Measurements from ENCODE around the gene DKK2.

DNA sequence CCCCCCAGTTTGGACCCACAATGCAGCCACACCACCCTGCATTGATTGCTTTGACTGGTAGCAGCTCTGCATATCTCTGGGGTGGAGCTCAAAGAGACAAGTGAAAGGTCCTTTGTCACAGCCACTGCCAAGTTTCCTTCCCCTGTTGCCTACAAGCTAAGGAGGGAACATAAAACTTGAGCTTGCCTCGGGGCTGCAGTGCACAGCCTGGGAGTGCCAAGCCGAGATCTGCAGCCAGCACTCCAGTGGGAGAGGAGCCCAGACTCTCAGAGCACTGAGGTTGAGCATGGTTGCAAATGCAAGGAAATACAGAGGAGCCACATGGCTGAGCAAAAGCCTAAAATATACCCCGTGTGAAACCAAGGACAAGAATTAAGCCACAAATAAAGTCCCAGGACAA, 142.2 kb downstream of the DKK2 start:
- TF ChIP-seq POLR2AphosphoS5 (IDR thresholded peaks at IDR 0.05; ENCODE audit: low read depth) (no peak), SPI1 (IDR thresholded peaks at IDR 0.05; ENCODE audit: borderline replicate concordance, low read depth) (no peak)
- TF ChIP-seq, protein P1, sequence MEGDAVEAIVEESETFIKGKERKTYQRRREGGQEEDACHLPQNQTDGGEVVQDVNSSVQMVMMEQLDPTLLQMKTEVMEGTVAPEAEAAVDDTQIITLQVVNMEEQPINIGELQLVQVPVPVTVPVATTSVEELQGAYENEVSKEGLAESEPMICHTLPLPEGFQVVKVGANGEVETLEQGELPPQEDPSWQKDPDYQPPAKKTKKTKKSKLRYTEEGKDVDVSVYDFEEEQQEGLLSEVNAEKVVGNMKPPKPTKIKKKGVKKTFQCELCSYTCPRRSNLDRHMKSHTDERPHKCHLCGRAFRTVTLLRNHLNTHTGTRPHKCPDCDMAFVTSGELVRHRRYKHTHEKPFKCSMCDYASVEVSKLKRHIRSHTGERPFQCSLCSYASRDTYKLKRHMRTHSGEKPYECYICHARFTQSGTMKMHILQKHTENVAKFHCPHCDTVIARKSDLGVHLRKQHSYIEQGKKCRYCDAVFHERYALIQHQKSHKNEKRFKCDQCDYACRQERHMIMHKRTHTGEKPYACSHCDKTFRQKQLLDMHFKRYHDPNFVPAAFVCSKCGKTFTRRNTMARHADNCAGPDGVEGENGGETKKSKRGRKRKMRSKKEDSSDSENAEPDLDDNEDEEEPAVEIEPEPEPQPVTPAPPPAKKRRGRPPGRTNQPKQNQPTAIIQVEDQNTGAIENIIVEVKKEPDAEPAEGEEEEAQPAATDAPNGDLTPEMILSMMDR (IDR thresholded peaks at IDR 0.05; ENCODE audit: insufficient read depth, low read length): no peak
- TF ChIP-seq, protein P2, sequence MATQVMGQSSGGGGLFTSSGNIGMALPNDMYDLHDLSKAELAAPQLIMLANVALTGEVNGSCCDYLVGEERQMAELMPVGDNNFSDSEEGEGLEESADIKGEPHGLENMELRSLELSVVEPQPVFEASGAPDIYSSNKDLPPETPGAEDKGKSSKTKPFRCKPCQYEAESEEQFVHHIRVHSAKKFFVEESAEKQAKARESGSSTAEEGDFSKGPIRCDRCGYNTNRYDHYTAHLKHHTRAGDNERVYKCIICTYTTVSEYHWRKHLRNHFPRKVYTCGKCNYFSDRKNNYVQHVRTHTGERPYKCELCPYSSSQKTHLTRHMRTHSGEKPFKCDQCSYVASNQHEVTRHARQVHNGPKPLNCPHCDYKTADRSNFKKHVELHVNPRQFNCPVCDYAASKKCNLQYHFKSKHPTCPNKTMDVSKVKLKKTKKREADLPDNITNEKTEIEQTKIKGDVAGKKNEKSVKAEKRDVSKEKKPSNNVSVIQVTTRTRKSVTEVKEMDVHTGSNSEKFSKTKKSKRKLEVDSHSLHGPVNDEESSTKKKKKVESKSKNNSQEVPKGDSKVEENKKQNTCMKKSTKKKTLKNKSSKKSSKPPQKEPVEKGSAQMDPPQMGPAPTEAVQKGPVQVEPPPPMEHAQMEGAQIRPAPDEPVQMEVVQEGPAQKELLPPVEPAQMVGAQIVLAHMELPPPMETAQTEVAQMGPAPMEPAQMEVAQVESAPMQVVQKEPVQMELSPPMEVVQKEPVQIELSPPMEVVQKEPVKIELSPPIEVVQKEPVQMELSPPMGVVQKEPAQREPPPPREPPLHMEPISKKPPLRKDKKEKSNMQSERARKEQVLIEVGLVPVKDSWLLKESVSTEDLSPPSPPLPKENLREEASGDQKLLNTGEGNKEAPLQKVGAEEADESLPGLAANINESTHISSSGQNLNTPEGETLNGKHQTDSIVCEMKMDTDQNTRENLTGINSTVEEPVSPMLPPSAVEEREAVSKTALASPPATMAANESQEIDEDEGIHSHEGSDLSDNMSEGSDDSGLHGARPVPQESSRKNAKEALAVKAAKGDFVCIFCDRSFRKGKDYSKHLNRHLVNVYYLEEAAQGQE (IDR thresholded peaks at IDR 0.05; ENCODE audit: insufficient replicate concordance, low read depth): no peak
